H1 (cell line): ENCODE measurements around the gene NBAS. TPM values are rescaled to one million over a fixed set of nuclear protein-coding genes. Genes with fewer than 3 reads are reported as not detected.
"Not testable (repeated sequence)": the region's sequence is repeated elsewhere in the genome, so short reads cannot be mapped to it uniquely, and the experiment has no call there.

ENCODE experiments used
- CTCF ChIA-PET: fragments of 300-600 bp; sonication (Branson Sonifier 250); formaldehyde crosslinking; loops from one replicate; lab custom pipeline; 2021; ENCODE audit not compliant: partially characterized antibody; lab: Charles Lee
- POLR2A ChIA-PET: fragments of 300-600 bp; sonication (Branson Sonifier 250); formaldehyde crosslinking; loops from one replicate; lab custom pipeline; 2021; ENCODE audit warnings: inconsistent platforms; ENCODE audit not compliant: partially characterized antibody; lab: Charles Lee
- DNase-seq, 2 experiments: peaks; one replicate each; pipeline versions ENCODE4 v3.0.0 to v3.0.0-alpha.2; 2010 to 2022; ENCODE audit warnings: low spot score in 2 of 2, low read depth in 1 of 2, mixed read lengths in 1 of 2
- FAIRE-seq: peaks from 2 replicates; lab custom pipeline; 2011; peaks lifted over from hg19 to GRCh38; lab: Jason Lieb, UNC
- H2AFZ ChIP-seq: 2 replicates; pipeline ENCODE4 v1.8.1; 2012; ENCODE audit warnings: low read length, inconsistent platforms
- H2AK5ac ChIP-seq: 2 replicates; pipeline ENCODE4 v1.6.1; 2013; ENCODE audit warnings: low read depth, low read length
- H2BK120ac ChIP-seq: replicated peaks from 2 replicates; pipeline ENCODE3; 2013; ENCODE audit warnings: low read depth, low read length, inconsistent platforms
- H2BK12ac ChIP-seq: 2 replicates; pipeline ENCODE4 v1.6.1; 2013; ENCODE audit warnings: low read depth, low read length
- H2BK15ac ChIP-seq: 2 replicates; pipeline ENCODE4 v1.6.1; 2013; ENCODE audit warnings: low read length
- H2BK20ac ChIP-seq: 2 replicates; pipeline ENCODE4 v1.6.1; 2013; ENCODE audit warnings: low read length
- H2BK5ac ChIP-seq: 2 replicates; pipeline ENCODE4 v1.6.1; 2013; ENCODE audit warnings: low read depth, low read length
- H3K14ac ChIP-seq: 2 replicates; pipeline ENCODE4 v1.6.1; 2013; ENCODE audit warnings: inconsistent platforms; ENCODE audit not compliant: insufficient read length
- H3K18ac ChIP-seq: 2 replicates; pipeline ENCODE4 v1.6.1; 2013; ENCODE audit warnings: low read length; ENCODE audit errors: extremely low read depth
- H3K23ac ChIP-seq: 2 replicates; pipeline ENCODE4 v1.6.1; 2013; ENCODE audit warnings: inconsistent platforms; ENCODE audit not compliant: insufficient read length
- H3K23me2 ChIP-seq: 2 replicates; pipeline ENCODE4 v1.6.1; 2013; ENCODE audit warnings: low read depth, low read length
- H3K27ac ChIP-seq: 2 replicates; pipeline ENCODE4 v1.6.1; 2011; ENCODE audit warnings: low read depth, low read length, inconsistent platforms
- H3K27me3 ChIP-seq, 4 experiments: replicated peaks in 1 of 4; 1 replicate in 1 of 4; 2 replicates in 3 of 4; pipeline versions ENCODE4 v1.6.1 to v1.8.1; 2011 to 2013; ENCODE audit warnings: low read length in 3 of 4, mild to moderate bottlenecking in 3 of 4, inconsistent platforms in 2 of 4, mixed read lengths in 2 of 4, moderate library complexity in 1 of 4; ENCODE audit not compliant: control insufficient read depth in 3 of 4, insufficient read depth in 3 of 4; ENCODE audit errors: extremely low read depth in 1 of 4
- H3K36me3 ChIP-seq, 4 experiments: 2 replicates each; pipeline versions ENCODE4 v1.6.1 to v1.8.1; 2011 to 2013; ENCODE audit warnings: mild to moderate bottlenecking in 4 of 4, low read length in 3 of 4, moderate library complexity in 2 of 4, control low read depth in 1 of 4, inconsistent platforms in 1 of 4; ENCODE audit not compliant: insufficient read depth in 4 of 4, control insufficient read depth in 2 of 4
- H3K4ac ChIP-seq: replicated peaks from 2 replicates; pipeline ENCODE3; 2013; ENCODE audit warnings: low read length, low read depth, mixed read lengths, inconsistent platforms; ENCODE audit not compliant: insufficient read length
- H3K4me1 ChIP-seq, 4 experiments: replicated peaks in 1 of 4; 1 replicate in 1 of 4; 2 replicates in 3 of 4; pipeline versions ENCODE4 v1.6.1 to v1.8.1; 2011 to 2013; ENCODE audit warnings: low read length in 3 of 4, inconsistent platforms in 2 of 4, mixed read lengths in 1 of 4; ENCODE audit not compliant: insufficient read depth in 4 of 4, control insufficient read depth in 3 of 4
- H3K4me2 ChIP-seq, 2 experiments: 2 replicates each; pipeline versions ENCODE4 v1.6.1 to v1.8.1; 2011 to 2013; ENCODE audit warnings: low read depth in 2 of 2, low read length in 2 of 2, control low read depth in 1 of 2, inconsistent platforms in 1 of 2, mild to moderate bottlenecking in 1 of 2; ENCODE audit not compliant: insufficient read depth in 1 of 2
- H3K4me3 ChIP-seq, 4 experiments: fragments of 200-600, 300-600 bp in 1 of 4; sonication (generic), shearing (Covaris generic), sonication (Bioruptor Twin) in 1 of 4; 2 replicates each; pipeline versions ENCODE4 v1.5.1 to v1.8.1; 2011 to 2016; ENCODE audit warnings: low read length in 4 of 4, low read depth in 3 of 4, control low read depth in 2 of 4, inconsistent platforms in 2 of 4, mild to moderate bottlenecking in 2 of 4, mixed read lengths in 1 of 4, moderate library complexity in 1 of 4; ENCODE audit not compliant: insufficient read depth in 2 of 4; ENCODE audit errors: extremely low read depth in 1 of 4
- H3K56ac ChIP-seq: replicated peaks from 2 replicates; pipeline ENCODE3; 2013; ENCODE audit warnings: low read depth, mild to moderate bottlenecking, mixed read lengths, low read length, inconsistent platforms; ENCODE audit not compliant: insufficient read length
- H3K79me1 ChIP-seq: 2 replicates; pipeline ENCODE4 v1.6.1; 2013; ENCODE audit warnings: low read depth, low read length, control low read depth
- H3K79me2 ChIP-seq, 2 experiments: 2 replicates each; pipeline versions ENCODE4 v1.6.1 to v1.8.1; 2012 to 2013; ENCODE audit warnings: low read length in 2 of 2, mild to moderate bottlenecking in 2 of 2, inconsistent platforms in 1 of 2; ENCODE audit not compliant: insufficient read depth in 2 of 2, control insufficient read depth in 1 of 2
- H3K9ac ChIP-seq, 4 experiments: replicated peaks in 1 of 4; 1 replicate in 1 of 4; 2 replicates in 3 of 4; pipeline versions ENCODE4 v1.6.1 to v1.8.1; 2011 to 2013; ENCODE audit warnings: low read depth in 3 of 4, low read length in 3 of 4, control low read depth in 2 of 4, mild to moderate bottlenecking in 2 of 4, moderate library complexity in 2 of 4, inconsistent platforms in 1 of 4; ENCODE audit errors: extremely low read depth in 1 of 4
- H3K9me3 ChIP-seq, 2 experiments: 2 replicates each; pipeline versions ENCODE4 v1.6.1 to v1.8.1; 2012 to 2013; ENCODE audit warnings: mild to moderate bottlenecking in 2 of 2, moderate library complexity in 2 of 2, control low read depth in 1 of 2, inconsistent platforms in 1 of 2, low read depth in 1 of 2, low read length in 1 of 2, mixed read lengths in 1 of 2; ENCODE audit not compliant: insufficient read depth in 2 of 2
- H4K20me1 ChIP-seq, 2 experiments: replicated peaks in 1 of 2; 2 replicates each; pipeline versions ENCODE3 to v1.8.1; 2011 to 2013; ENCODE audit warnings: inconsistent platforms in 2 of 2, low read length in 2 of 2, mild to moderate bottlenecking in 1 of 2; ENCODE audit not compliant: insufficient read depth in 2 of 2, control insufficient read depth in 1 of 2
- H4K5ac ChIP-seq: 2 replicates; pipeline ENCODE4 v1.6.1; 2013; ENCODE audit warnings: low read length, low read depth, mixed read lengths, inconsistent platforms; ENCODE audit not compliant: insufficient read length
- H4K8ac ChIP-seq: 2 replicates; pipeline ENCODE4 v1.8.0; 2013; ENCODE audit warnings: mild to moderate bottlenecking, moderate library complexity, low read length, inconsistent platforms; ENCODE audit not compliant: insufficient read depth; ENCODE audit errors: extremely low read depth
- H4K91ac ChIP-seq: replicated peaks from 2 replicates; pipeline ENCODE3; 2013; ENCODE audit warnings: low read length, mixed read lengths, inconsistent platforms; ENCODE audit not compliant: insufficient read length
- WGBS, 2 experiments: shearing (Covaris generic) in 1 of 2; methylation state at CpG; one replicate each; pipeline versions ENCODE4 v1.1.6 to v1.1.7; 2013 to 2015; ENCODE audit warnings: low lambda C conversion rate in 2 of 2, mixed read lengths in 2 of 2, inconsistent platforms in 1 of 2, low coverage in 1 of 2, missing lambda C conversion rate in 1 of 2; ENCODE audit not compliant: insufficient replicate concordance in 2 of 2, insufficient coverage in 1 of 2, insufficient read length in 1 of 2; ENCODE audit errors: extremely low coverage in 1 of 2, missing lambda C conversion rate in 1 of 2; 5-methylcytosine and 5-hydroxymethylcytosine counted together
- polyA plus RNA-seq, 7 experiments: library from polyadenylated mRNA; depleted of rRNA in 3 of 7; stranded (reverse) in 5 of 7; unstranded in 2 of 7; fragments of >200 nt in 5 of 7; fragments of 200-250 nt in 2 of 7; gene quantifications; 1 replicate in 5 of 7; 2 replicates in 1 of 7; 4 replicates in 1 of 7; pipeline versions ENCODE4 v1.2.1 to v1.2.3, GENCODE V29; 2011 to 2013; ENCODE audit warnings: missing spikeins in 2 of 7, mixed read lengths in 2 of 7
- total RNA-seq: library from RNA; stranded (reverse); fragmentation: NEBNext Ultra II Directional; extraction: Animal tissue kit (Norgen Biotek cat#: 25700); gene quantifications from 2 replicates; pipeline ENCODE4 v1.2.1, GENCODE V29; 2021

NBAS gene
- total and polyA plus RNA-seq, 2 of the 8 experiments (the other 6 are each of a cell fraction or from before 2014, with no cell fraction given): 19.6 to 34.8 TPM

DNA sequence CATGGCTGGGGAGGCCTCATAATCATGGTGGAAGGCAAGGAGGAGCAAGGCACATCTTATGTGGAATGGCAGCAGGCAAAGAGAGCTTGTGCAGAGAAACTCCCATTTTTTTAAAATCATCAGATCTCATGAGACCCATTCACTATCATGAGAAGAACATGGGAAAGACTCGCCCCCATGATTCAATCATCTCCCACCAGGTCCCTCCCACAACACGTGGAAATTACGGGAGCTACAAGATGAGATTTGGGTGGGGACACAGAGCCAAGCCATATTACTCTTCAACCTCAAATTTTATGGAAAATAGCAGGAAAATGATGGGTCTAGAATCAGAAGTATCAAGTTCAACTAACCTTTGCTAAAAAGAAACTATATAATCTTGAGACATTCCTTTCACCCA lies 42.4 kb downstream of the NBAS start:
- H3K4me1 ChIP-seq, H3K23ac ChIP-seq, H2AFZ ChIP-seq, H3K79me1 ChIP-seq, H2BK12ac ChIP-seq, H3K4ac ChIP-seq, H4K8ac ChIP-seq, H2BK5ac ChIP-seq, H3K4me2 ChIP-seq, DNase-seq, H3K27me3 ChIP-seq, H2BK120ac ChIP-seq, H3K9ac ChIP-seq, H3K4me3 ChIP-seq, H3K14ac ChIP-seq, FAIRE-seq, H4K5ac ChIP-seq, H3K18ac ChIP-seq, H3K79me2 ChIP-seq, H4K91ac ChIP-seq, POLR2A ChIA-PET, H3K9me3 ChIP-seq, H3K23me2 ChIP-seq, H4K20me1 ChIP-seq, H2BK20ac ChIP-seq, H2AK5ac ChIP-seq, H3K27ac ChIP-seq, H2BK15ac ChIP-seq, CTCF ChIA-PET, H3K56ac ChIP-seq, H3K36me3 ChIP-seq: not testable (repeated sequence)
- WGBS, 2 experiments: 88% methylated on average over 3 of the region's 3 CpGs; no CpG with 5 or more reads in 1 of the 2 experiments
